ENCODE measurements around the gene RORB.

Gene RORB

GRCh38 chr9:74719306-74719705, 222.2 kb downstream of the RORB start:
- DNase-seq, result no peak

- DNase-seq, result no peak
Observed at GRCh38 chr9:74721696-74722660, 224.8 kb downstream of the RORB start.

- no peak for DNase-seq
Observed at GRCh38 chr9:74724317-74724716, 227.2 kb downstream of the RORB start.

- DNase-seq, result no peak
Observed at GRCh38 chr9:74726581-74726980, 229.4 kb downstream of the RORB start.

GRCh38 chr9:74728176-74728575, 231.0 kb downstream of the RORB start:
- no peak for DNase-seq

GRCh38 chr9:74729136-74729695, 232.1 kb downstream of the RORB start:
- no peak for DNase-seq

- no peak for DNase-seq
Observed at GRCh38 chr9:74735761-74736160, 238.6 kb downstream of the RORB start.

GRCh38 chr9:74736646-74737045, 239.5 kb downstream of the RORB start:
- DNase-seq, result no peak

GRCh38 chr9:74742191-74742790, 245.2 kb downstream of the RORB start:
- DNase-seq, result no peak
